Ishikawa (cell line): ENCODE measurements around the gene EMC9.

Experiments used
- CEBPB ChIP-seq: IDR thresholded peaks from 2 replicates; pipeline ENCODE4 v1.6.1; 2012
- CREB1 ChIP-seq: IDR thresholded peaks from 2 replicates; pipeline ENCODE4 v1.6.1; 2012; ENCODE audit warnings: low read depth
- EGR1 ChIP-seq: IDR thresholded peaks from 2 replicates; pipeline ENCODE4 v1.6.1; 2012
- EP300 ChIP-seq: IDR thresholded peaks from 2 replicates; pipeline ENCODE4 v1.6.1; 2012; ENCODE audit warnings: borderline replicate concordance
- FOXM1 ChIP-seq: IDR thresholded peaks from 2 replicates; pipeline ENCODE4 v1.6.1; 2012; ENCODE audit warnings: low read depth, borderline replicate concordance
- NFIC ChIP-seq: IDR thresholded peaks from 2 replicates; pipeline ENCODE4 v1.6.1; 2012
- RAD21 ChIP-seq: IDR thresholded peaks from 2 replicates; pipeline ENCODE4 v1.6.1; 2012; ENCODE audit warnings: low read depth
- TCF12 ChIP-seq: IDR thresholded peaks from 2 replicates; pipeline ENCODE4 v1.6.1; 2012; ENCODE audit warnings: low read depth
- TEAD4 ChIP-seq: IDR thresholded peaks from 2 replicates; pipeline ENCODE4 v1.6.1; 2012
- TF ChIP-seq, protein P1 (sequence below): IDR thresholded peaks from 2 replicates; pipeline ENCODE4 v1.6.1; 2012; ENCODE audit warnings: low read depth, mild to moderate bottlenecking
- TF ChIP-seq, protein P2 (sequence below): IDR thresholded peaks from 2 replicates; pipeline ENCODE4 v1.6.1; 2012

DNA sequence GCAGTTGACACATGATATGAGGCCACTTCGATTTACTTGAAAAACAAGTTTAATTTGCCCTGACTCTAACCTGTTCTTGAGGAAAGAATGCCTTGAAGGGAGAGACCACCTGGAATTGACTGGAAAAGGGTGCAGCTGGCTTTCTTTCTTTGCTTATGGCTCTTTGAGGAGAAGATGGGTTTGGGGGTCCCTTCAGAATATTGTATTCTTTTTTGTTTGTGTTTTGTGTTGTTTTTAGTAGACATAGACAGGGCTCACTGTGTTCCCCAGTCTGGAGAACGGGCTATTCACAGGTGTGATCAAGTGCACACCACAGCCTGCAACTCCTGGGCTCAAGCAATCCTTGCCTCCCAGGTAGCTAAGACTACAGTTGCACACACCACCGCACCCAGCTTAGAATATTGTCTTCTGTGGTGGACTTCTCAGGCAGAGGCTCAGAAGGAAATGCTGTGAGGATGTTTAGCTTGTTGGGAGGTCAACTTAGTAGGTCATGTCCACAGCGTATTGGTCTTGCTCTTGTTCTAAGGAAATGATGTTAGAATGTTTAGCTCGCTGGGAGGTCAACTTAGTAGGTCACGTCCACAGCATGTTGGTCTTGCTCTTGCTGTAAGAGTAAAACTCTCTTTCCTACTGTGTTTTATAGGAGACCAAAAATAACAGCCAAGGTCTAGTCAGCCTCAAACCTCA, 25.1 kb downstream of the EMC9 start:
- TF ChIP-seq CEBPB (no peak), EP300 (no peak), CREB1 (no peak), RAD21 (no peak), EGR1 (no peak), FOXM1 (no peak), NFIC (no peak), TCF12 (no peak), TEAD4 (no peak)
- TF ChIP-seq, protein P1, sequence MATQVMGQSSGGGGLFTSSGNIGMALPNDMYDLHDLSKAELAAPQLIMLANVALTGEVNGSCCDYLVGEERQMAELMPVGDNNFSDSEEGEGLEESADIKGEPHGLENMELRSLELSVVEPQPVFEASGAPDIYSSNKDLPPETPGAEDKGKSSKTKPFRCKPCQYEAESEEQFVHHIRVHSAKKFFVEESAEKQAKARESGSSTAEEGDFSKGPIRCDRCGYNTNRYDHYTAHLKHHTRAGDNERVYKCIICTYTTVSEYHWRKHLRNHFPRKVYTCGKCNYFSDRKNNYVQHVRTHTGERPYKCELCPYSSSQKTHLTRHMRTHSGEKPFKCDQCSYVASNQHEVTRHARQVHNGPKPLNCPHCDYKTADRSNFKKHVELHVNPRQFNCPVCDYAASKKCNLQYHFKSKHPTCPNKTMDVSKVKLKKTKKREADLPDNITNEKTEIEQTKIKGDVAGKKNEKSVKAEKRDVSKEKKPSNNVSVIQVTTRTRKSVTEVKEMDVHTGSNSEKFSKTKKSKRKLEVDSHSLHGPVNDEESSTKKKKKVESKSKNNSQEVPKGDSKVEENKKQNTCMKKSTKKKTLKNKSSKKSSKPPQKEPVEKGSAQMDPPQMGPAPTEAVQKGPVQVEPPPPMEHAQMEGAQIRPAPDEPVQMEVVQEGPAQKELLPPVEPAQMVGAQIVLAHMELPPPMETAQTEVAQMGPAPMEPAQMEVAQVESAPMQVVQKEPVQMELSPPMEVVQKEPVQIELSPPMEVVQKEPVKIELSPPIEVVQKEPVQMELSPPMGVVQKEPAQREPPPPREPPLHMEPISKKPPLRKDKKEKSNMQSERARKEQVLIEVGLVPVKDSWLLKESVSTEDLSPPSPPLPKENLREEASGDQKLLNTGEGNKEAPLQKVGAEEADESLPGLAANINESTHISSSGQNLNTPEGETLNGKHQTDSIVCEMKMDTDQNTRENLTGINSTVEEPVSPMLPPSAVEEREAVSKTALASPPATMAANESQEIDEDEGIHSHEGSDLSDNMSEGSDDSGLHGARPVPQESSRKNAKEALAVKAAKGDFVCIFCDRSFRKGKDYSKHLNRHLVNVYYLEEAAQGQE: no peak
- TF ChIP-seq, protein P2, sequence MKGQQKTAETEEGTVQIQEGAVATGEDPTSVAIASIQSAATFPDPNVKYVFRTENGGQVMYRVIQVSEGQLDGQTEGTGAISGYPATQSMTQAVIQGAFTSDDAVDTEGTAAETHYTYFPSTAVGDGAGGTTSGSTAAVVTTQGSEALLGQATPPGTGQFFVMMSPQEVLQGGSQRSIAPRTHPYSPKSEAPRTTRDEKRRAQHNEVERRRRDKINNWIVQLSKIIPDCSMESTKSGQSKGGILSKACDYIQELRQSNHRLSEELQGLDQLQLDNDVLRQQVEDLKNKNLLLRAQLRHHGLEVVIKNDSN: no peak
